Endodermal cell (in vitro differentiated cells): ENCODE results near the gene RPA1. TPM values are rescaled to one million over a fixed set of nuclear protein-coding genes. Genes with fewer than 3 reads are reported as not detected.

Experiments used
- DNase-seq: peaks from one replicate; pipeline ENCODE4 v3.0.0-alpha.2; 2017
- H3K27ac ChIP-seq: 2 replicates; pipeline ENCODE4 v1.5.1; 2013; ENCODE audit warnings: mild to moderate bottlenecking, low read depth, low read length, moderate library complexity
- H3K27me3 ChIP-seq: 2 replicates; pipeline ENCODE4 v1.6.1; 2013; ENCODE audit warnings: mild to moderate bottlenecking, low read length, moderate library complexity; ENCODE audit not compliant: insufficient read depth, control insufficient read depth, poor library complexity, severe bottlenecking
- H3K36me3 ChIP-seq: 2 replicates; pipeline ENCODE4 v1.7.0; 2013; ENCODE audit warnings: mild to moderate bottlenecking, low read length, moderate library complexity; ENCODE audit not compliant: control insufficient read depth, insufficient read depth
- H3K4me1 ChIP-seq: one replicate; pipeline ENCODE4 v1.7.0; 2013; ENCODE audit warnings: low read length; ENCODE audit not compliant: control insufficient read depth, insufficient read depth
- H3K4me3 ChIP-seq: 2 replicates; pipeline ENCODE4 v1.5.1; 2013; ENCODE audit warnings: mild to moderate bottlenecking, low read length, moderate library complexity
- H3K9ac ChIP-seq: 2 replicates; pipeline ENCODE4 v1.6.1; 2013; ENCODE audit warnings: mild to moderate bottlenecking, low read length, moderate library complexity; ENCODE audit not compliant: poor library complexity, severe bottlenecking; ENCODE audit errors: extremely low read depth
- H3K9me3 ChIP-seq: 2 replicates; pipeline ENCODE4 v1.6.1; 2013; ENCODE audit warnings: mild to moderate bottlenecking, low read length, moderate library complexity; ENCODE audit not compliant: control insufficient read depth
- H3K27ac Mint-ChIP-seq: 2 replicates; pipeline ENCODE4 v1.8.0; 2020; ENCODE audit warnings: mixed read lengths
- H3K27me3 Mint-ChIP-seq: 2 replicates; pipeline ENCODE4 v1.8.0; 2021; ENCODE audit warnings: mild to moderate bottlenecking, mixed read lengths; ENCODE audit not compliant: insufficient read depth
- H3K36me3 Mint-ChIP-seq: 2 replicates; pipeline ENCODE4 v1.8.0; 2020; ENCODE audit warnings: low read depth, mixed read lengths
- H3K4me1 Mint-ChIP-seq: 2 replicates; pipeline ENCODE4 v1.8.0; 2020; ENCODE audit warnings: mixed read lengths
- H3K4me3 Mint-ChIP-seq: 2 replicates; pipeline ENCODE4 v1.8.0; 2020; ENCODE audit warnings: mild to moderate bottlenecking, moderate library complexity, mixed read lengths
- H3K9me3 Mint-ChIP-seq: 2 replicates; pipeline ENCODE4 v1.8.0; 2020; ENCODE audit warnings: mild to moderate bottlenecking, mixed read lengths
- CTCF ChIP-seq: fragments of 200-600 bp; sonication (generic); conservative IDR thresholded peaks from 2 replicates; pipeline ENCODE4 v1.5.0; 2021; ENCODE audit warnings: antibody characterized with exemption, mild to moderate bottlenecking
- WGBS, 2 experiments: methylation state at CpG; one replicate each; pipeline versions ENCODE4 v1.1.5 to v1.1.7; 2013; ENCODE audit warnings: missing lambda C conversion rate in 2 of 2, mixed read lengths in 1 of 2; ENCODE audit not compliant: insufficient coverage in 1 of 2, insufficient read length in 1 of 2; 5-methylcytosine and 5-hydroxymethylcytosine counted together
- total RNA-seq, 2 donors: library from RNA; stranded (reverse); fragmentation: NEBNext Ultra II Directional in 1 of 2; extraction: Animal tissue kit (Norgen Biotek cat#: 25700) in 1 of 2; gene quantifications; 2 replicates in 1 of 2; 3 replicates in 1 of 2; pipeline ENCODE4 v1.2.1, GENCODE V29; 2021

RPA1 gene
- total RNA-seq, 2 donors from 2014 or later, result 190 to 249 TPM

- 95 to 97% methylated on average over 11 to 25 of the region's 25 CpGs for WGBS, 2 experiments
- TF ChIP-seq CTCF, result no peak
- no peak overlapping the region for H3K27ac Mint-ChIP-seq
- Histone ChIP-seq H3K4me1 (no peaks in the 10 kb centered on the region), H3K4me3 (no peak overlapping the region), H3K9me3 (no peaks in the 10 kb centered on the region), H3K9ac (no peak overlapping the region), H3K27ac (no peak overlapping the region), H3K27me3 (no peaks in the 10 kb centered on the region), H3K36me3 (no peaks in the 10 kb centered on the region)
- H3K4me3 Mint-ChIP-seq, result no peak overlapping the region
- peaks cover 3% of the 10 kb centered on the region for H3K27me3 Mint-ChIP-seq
- H3K9me3 Mint-ChIP-seq, result no peaks in the 10 kb centered on the region
- no peak for DNase-seq
- H3K36me3 Mint-ChIP-seq, result peaks cover 2% of the 10 kb centered on the region
- H3K4me1 Mint-ChIP-seq, result peaks cover 10% of the 10 kb centered on the region
Measured at GRCh38 chr17:1937461-1937860, 107.7 kb downstream of the RPA1 start.

GRCh38 chr17:1939981-1940809 lies 110.4 kb downstream of the RPA1 start:
- Mint-ChIP-seq H3K9me3 (no peaks in the 10 kb centered on the region), H3K4me3 (no peak overlapping the region), H3K36me3 (peaks cover 2% of the 10 kb centered on the region), H3K4me1 (peaks cover 3% of the 10 kb centered on the region), H3K27ac (no peak overlapping the region), H3K27me3 (peaks cover 2% of the 10 kb centered on the region)
- DNase-seq, result no peak
- no peaks in the 10 kb centered on the region for H3K9me3 ChIP-seq
- H3K4me1 ChIP-seq, result no peaks in the 10 kb centered on the region
- H3K9ac ChIP-seq, result no peak overlapping the region
- 85 to 93% methylated on average over 21 to 27 of the region's 27 CpGs for WGBS, 2 experiments
- TF ChIP-seq CTCF, result no peak
- H3K36me3 ChIP-seq, result no peaks in the 10 kb centered on the region
- H3K4me3 ChIP-seq, result no peak overlapping the region
- no peaks in the 10 kb centered on the region for H3K27me3 ChIP-seq
- H3K27ac ChIP-seq, result peak overlapping the region; percentile 41

- H3K36me3 Mint-ChIP-seq, result peaks cover 2% of the 10 kb centered on the region
- H3K9me3 Mint-ChIP-seq, result no peaks in the 10 kb centered on the region
- no peaks in the 10 kb centered on the region for H3K36me3 ChIP-seq
- H3K27ac Mint-ChIP-seq, result no peak overlapping the region
- H3K27me3 ChIP-seq, result no peaks in the 10 kb centered on the region
- no peak overlapping the region for H3K4me3 Mint-ChIP-seq
- no peak overlapping the region for H3K9ac ChIP-seq
- no peak for TF ChIP-seq CTCF
- H3K4me3 ChIP-seq, result no peak overlapping the region
- H3K27ac ChIP-seq, result no peak overlapping the region
- H3K4me1 ChIP-seq, result no peaks in the 10 kb centered on the region
- no peaks in the 10 kb centered on the region for H3K9me3 ChIP-seq
- DNase-seq, result no peak
- no peaks in the 10 kb centered on the region for H3K4me1 Mint-ChIP-seq
- 86 to 95% methylated on average over 5 to 10 of the region's 10 CpGs for WGBS, 2 experiments
- H3K27me3 Mint-ChIP-seq, result no peaks in the 10 kb centered on the region
Measured at GRCh38 chr17:1940810-1941185, 111.0 kb downstream of the RPA1 start.
